ENCODE data around the gene FPR2.
"Not testable (repeated sequence)": the region's sequence is repeated elsewhere in the genome, so short reads cannot be mapped to it uniquely, and the experiment has no call there.

FPR2 gene

GRCh38 chr19:51760697-51761356, at the start of gene FPR2:
TSS of gene FPR2 (plus strand) at chr19:51761180. CDS start at chr19:51768659, 7,479 bp downstream.
- in situ Hi-C loops (cut with MboI; ENCODE audit: low sequenced_read_pairs) = no loop called here

GRCh38 chr19:51711702-51712101, 49.3 kb upstream of the FPR2 start:
- in situ Hi-C loops (cut with MboI; ENCODE audit: low sequenced_read_pairs) = no loop called here

GRCh38 chr19:51712461-51713081, 48.4 kb upstream of the FPR2 start:
- in situ Hi-C loops (cut with MboI; ENCODE audit: low sequenced_read_pairs) = no loop called here

- in situ Hi-C loops (cut with MboI; ENCODE audit: low sequenced_read_pairs) = no loop called here
Observed at GRCh38 chr19:51713319-51714285, 47.4 kb upstream of the FPR2 start.

GRCh38 chr19:51714848-51715247, 46.1 kb upstream of the FPR2 start:
- in situ Hi-C loops (cut with MboI; ENCODE audit: low sequenced_read_pairs) = no loop called here

GRCh38 chr19:51715850-51716249, 45.1 kb upstream of the FPR2 start:
- in situ Hi-C loops (cut with MboI; ENCODE audit: low sequenced_read_pairs) = no loop called here

GRCh38 chr19:51716925-51717324, 44.1 kb upstream of the FPR2 start:
- in situ Hi-C loops (cut with MboI; ENCODE audit: low sequenced_read_pairs) = no loop called here

GRCh38 chr19:51719251-51719988, 41.6 kb upstream of the FPR2 start:
- in situ Hi-C loops (cut with MboI; ENCODE audit: low sequenced_read_pairs) = no loop called here

GRCh38 chr19:51721905-51722304, 39.1 kb upstream of the FPR2 start:
- in situ Hi-C loops (cut with MboI; ENCODE audit: low sequenced_read_pairs) = no loop called here

GRCh38 chr19:51722492-51722891, 38.5 kb upstream of the FPR2 start:
- in situ Hi-C loops (cut with MboI; ENCODE audit: low sequenced_read_pairs) = no loop called here

- in situ Hi-C loops (cut with MboI; ENCODE audit: low sequenced_read_pairs) = no loop called here
Observed at GRCh38 chr19:51724543-51724942, 36.4 kb upstream of the FPR2 start.

GRCh38 chr19:51726049-51726448, 34.9 kb upstream of the FPR2 start:
- in situ Hi-C loops (cut with MboI; ENCODE audit: low sequenced_read_pairs) = no loop called here

GRCh38 chr19:51727349-51727880, 33.6 kb upstream of the FPR2 start:
- in situ Hi-C loops (cut with MboI; ENCODE audit: low sequenced_read_pairs) = no loop called here

- in situ Hi-C loops (cut with MboI; ENCODE audit: low sequenced_read_pairs) = no loop called here
Observed at GRCh38 chr19:51729781-51730180, 31.2 kb upstream of the FPR2 start.

- in situ Hi-C loops (cut with MboI; ENCODE audit: low sequenced_read_pairs) = no loop called here
Observed at GRCh38 chr19:51733742-51734522, 27.0 kb upstream of the FPR2 start.

- in situ Hi-C loops (cut with MboI; ENCODE audit: low sequenced_read_pairs) = no loop called here
Observed at GRCh38 chr19:51735759-51736449, 25.1 kb upstream of the FPR2 start.

- in situ Hi-C loops (cut with MboI; ENCODE audit: low sequenced_read_pairs) = no loop called here
Observed at GRCh38 chr19:51737389-51737788, 23.6 kb upstream of the FPR2 start.

GRCh38 chr19:51737924-51738323, 23.1 kb upstream of the FPR2 start:
- in situ Hi-C loops (cut with MboI; ENCODE audit: low sequenced_read_pairs) = no loop called here

GRCh38 chr19:51738523-51738922, 22.5 kb upstream of the FPR2 start:
- in situ Hi-C loops (cut with MboI; ENCODE audit: low sequenced_read_pairs) = not testable (repeated sequence)

Data from hTERT RPE-1 (cell line).